NCI-H774 (cell line): ENCODE data around the gene PRMT7.

Experiments
- DNase-seq: peaks from one replicate; lab custom pipeline; 2025; lab: John Stamatoyannopoulos, UW

PRMT7 gene

GRCh38 chr16:68347605-68348004 lies 36.8 kb downstream of the PRMT7 start:
- DNase-seq, result no peak

GRCh38 chr16:68348639-68349445 lies 38.0 kb downstream of the PRMT7 start:
- DNase-seq, result no peak

DNA sequence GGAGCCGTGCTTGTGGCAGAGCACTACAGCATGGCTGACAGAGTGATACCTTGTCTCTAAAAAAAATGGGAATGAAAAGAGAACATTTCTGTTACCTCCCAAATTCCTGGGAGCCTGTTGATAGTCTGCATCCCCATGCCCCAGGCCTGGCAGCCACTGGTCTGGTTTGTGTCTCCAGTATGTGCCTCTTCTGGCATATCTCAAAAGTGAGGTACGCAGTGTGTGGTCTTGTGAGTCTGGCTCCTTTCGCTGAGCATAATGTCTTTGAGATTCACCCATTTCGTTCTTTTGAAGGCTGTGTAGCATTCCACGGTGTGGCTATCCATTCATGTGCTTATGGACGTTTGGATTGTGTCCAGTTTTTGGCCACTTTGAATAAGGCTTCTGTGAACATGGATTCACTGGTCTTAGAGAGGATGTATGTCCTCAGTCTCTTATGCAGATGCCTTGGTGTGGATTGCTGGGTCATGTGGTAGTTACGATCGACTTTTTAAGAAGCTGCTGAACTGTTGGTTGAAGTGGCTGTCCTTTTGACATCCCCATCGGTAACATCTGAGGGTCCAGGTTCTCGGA lies 39.1 kb downstream of the PRMT7 start:
- DNase-seq, result no peak

GRCh38 chr16:68350813-68351350 lies 40.1 kb downstream of the PRMT7 start:
- DNase-seq, result no peak

DNA sequence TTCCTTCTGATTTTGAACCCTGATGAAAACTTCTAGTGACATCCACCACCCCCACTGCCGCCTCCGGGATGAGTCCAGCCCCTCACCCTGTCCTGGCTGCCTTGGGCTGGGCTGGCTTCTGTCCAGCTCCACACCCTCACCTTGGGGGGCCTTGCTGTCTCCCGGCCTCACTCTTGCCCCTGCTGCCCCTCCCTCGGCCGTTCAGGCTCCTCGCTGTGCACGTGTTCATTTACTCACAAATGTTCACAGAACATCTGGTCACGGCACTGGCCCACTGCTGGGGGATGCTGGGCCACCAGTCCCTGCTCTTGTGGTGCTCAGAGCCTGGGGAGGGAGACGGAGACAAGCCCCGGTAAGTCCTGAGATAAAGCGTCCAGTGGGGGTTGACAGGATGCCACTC lies 40.6 kb downstream of the PRMT7 start:
- DNase-seq, result no peak

GRCh38 chr16:68351991-68352431 lies 41.2 kb downstream of the PRMT7 start:
- no peak for DNase-seq

DNA sequence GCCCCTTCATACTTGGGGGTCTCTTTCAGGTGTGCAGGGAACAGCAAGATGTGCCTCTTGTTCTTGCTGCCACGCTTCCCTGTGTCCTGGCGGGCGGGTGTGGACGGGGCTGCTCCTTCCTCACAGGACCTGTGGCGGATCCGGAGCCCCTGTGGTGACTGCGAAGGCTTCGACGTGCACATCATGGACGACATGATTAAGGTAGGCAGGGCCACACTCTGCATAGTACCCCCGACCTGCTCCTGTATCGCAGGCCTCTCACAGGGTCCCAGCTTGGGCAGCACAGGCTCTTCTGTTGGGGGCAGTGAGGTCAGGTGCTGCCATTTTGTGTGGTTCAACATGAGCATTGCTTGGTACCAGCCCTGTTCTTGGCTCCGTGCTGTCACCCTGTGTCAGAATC lies 42.5 kb downstream of the PRMT7 start:
- no peak for DNase-seq

GRCh38 chr16:68354816-68355215 lies 44.0 kb downstream of the PRMT7 start:
- no peak for DNase-seq

DNA sequence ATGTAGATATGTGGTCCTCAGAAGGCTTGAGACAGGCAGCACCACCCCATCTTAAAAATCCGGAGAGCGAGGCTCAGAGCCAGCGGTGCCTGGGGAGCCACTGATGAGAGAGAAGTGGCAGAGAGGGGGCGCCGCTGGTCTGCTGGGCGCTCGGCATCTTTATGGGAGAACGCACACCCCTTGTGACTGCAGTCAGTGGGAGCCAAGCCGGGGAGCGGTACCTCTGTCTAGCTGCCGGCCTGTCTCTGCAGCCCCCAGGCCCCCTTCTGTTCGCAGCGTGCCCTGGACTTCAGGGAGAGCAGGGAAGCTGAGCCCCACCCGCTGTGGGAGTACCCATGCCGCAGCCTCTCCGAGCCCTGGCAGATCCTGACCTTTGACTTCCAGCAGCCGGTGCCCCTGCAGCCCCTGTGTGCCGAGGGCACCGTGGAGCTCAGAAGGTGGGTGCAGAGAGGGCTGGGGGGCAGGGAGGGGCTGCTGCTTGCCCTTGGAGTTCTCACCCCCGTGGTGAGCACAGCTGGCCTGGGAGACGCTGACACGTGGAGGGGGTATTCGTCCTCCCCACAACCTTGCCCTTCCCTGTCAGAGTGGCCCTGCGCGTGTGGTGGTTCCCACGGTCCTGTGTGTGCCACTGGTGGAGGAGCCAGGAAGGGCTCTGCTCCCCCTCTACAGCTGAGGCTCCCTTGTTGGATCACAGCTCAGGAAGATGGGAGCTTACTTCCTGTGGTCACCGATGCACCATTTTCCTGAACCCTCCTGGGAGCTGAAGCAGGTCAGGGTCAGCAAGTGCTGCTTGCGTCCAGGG lies 44.8 kb downstream of the PRMT7 start:
- no peak for DNase-seq

DNA sequence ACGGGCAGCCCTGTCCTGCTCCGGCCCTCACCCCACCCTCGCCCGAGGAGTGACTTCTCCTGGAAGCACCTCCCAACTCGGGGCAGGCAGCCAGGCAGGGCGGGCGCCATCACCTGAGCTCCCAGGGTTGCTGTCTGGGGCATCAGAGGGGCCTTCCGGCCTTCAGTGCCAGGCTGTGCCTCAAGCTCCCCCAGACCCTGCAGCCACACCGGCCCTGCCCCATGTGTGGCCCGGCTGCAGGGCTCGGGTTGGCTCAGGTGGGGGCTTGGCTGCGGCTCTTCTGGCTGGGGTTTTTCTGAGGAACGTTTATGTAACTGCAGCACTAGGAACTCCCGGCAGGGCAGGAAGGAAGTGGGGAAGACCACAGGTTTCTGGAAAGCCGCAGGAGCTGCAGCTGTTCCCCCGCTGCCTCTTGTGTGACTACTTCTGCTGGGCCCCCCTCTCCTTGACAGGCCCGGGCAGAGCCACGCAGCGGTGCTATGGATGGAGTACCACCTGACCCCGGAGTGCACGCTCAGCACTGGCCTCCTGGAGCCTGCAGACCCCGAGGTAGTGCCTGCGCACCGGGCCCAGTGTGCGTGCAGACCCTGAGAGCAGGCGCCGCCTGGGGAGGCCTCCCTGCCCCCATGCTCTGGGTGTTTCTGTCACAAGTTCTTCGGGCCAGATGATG lies 45.6 kb downstream of the PRMT7 start:
- no peak for DNase-seq

- DNase-seq, result no peak
These were observed 46.1 kb downstream of the PRMT7 start for GRCh38 chr16:68356919-68357286.

DNA sequence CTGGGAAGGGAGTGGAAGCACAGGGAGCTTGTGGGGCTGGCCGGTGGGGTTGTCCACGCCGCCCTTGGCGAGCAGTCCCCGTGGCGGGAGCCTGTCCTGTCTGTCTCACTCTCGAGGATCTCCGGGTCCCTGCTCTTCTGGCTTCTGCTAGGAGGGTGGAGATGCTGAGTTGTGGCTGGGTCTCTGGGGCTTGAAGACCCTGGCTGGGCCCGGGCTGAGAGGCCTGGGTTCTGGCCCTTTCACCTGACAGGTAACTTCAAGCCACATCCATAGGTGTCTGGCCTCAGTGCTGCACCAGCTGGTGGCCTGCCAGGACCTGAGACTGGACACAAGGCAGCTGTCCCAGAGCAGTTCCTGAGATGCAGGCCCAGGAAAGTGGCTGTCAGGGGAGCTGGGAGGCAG lies 46.7 kb downstream of the PRMT7 start:
- no peak for DNase-seq

GRCh38 chr16:68357923-68358322 lies 47.1 kb downstream of the PRMT7 start:
- no peak for DNase-seq

DNA sequence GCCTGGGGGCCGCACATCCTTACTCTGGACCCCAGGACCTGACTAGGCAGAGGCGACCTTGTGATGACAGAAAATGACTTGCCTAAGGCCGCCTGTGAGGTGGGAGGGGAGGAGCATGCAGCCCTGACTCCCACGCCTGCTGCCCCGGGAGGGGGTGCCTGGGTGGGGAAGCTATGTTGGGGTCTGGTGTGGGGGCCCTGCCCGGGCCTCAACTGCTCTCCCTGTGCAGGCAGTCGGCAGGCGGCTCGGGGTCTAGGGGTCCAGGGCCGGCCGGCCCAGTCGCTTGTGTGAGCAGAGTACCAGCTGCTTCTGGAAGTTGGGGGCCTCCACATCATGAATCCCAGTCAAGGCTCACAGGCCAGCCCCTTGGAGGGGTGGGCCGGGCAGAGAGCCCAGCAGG lies 48.1 kb downstream of the PRMT7 start:
- no peak for DNase-seq

DNA sequence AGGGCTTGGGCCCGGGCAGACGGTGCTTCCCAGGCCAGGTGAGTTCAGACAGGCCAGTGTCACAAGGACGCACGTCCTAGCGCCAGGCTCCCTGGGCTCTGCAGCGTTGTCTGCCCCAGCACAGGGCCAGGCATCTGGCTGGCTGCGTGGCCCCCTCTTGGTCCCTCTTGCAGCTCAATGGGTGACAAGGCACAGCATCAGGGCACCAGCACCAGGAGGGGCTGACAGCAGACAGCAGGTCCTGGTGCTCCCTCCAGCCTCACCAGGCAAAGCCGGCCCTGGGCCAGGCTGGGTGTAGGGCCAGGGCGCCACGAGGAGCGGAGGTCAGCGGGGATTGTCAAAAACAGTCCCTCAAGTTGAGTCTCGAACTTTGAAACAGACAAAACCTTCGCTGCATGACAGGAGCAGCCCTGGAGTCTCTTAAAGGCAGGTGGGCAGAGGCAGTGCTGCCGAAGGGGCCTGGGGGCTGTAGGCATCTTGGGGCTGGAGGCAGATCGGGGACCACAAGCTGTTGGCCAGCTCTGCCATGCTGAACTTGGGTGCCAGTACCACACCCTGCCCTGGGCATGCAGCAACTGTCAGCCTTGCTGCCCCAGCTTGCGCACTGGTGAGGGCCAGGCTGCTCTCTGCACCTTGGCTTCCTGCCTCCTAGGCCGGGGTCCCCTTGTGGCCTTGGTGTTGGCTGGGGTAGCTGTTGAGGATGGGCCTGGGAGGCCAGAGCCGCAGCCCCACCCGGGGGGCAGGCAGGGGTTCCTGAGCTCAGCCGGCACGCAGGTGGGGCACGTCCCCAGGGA lies 48.8 kb downstream of the PRMT7 start:
- DNase-seq, result no peak

DNA sequence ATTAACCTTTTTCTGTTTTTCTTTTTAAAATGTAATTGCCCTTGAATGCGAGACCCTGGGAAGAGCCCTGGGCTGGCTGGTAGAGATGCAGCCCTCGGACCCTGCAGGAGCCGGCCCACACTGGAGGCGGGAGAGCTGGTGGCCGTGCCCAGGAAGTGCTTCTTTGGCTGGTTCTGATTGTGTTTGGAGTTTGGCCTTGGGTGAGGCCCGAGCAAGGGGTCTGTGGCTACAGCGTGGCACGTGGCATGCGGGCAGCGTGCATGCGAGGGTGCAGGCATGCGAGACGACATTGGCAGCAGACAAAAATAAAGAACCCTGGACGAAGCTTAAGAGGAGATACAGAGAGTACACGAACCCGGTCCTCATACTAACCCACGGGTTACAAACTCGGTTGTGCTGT lies 49.7 kb downstream of the PRMT7 start:
- no peak for DNase-seq

DNA sequence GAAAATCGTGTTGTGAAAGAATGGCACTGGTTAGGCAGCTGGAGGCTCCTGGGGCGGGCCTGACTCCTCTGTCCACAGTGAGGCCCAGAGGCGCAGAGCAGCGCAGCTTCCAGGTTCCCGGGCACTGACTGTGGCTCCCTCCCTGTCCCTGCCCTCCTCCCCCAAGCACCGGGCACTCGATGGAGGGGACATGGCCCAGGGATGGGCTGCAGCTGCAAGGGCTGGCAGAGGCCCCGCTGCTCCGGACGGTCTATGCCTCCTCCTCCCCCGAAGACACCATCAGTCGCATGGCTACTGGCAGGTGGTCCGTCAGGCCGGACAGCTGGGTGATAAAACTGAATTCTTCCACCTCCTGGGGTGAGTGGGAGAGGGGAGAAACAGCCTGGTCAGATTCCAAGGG lies 50.1 kb downstream of the PRMT7 start:
- DNase-seq, result no peak

- no peak for DNase-seq
These were observed 50.7 kb downstream of the PRMT7 start for GRCh38 chr16:68361485-68361884.

GRCh38 chr16:68362262-68362913 lies 51.6 kb downstream of the PRMT7 start:
- DNase-seq, result no peak

- DNase-seq, result no peak
These were observed 52.3 kb downstream of the PRMT7 start for GRCh38 chr16:68362947-68363657.
